WTC11 (cell line): ENCODE data around the gene INTS7. TPM values are rescaled to one million over a fixed set of nuclear protein-coding genes. Genes with fewer than 3 reads are reported as not detected.

ENCODE experiments used
- ATAC-seq: fragments of 200-7000 bp; cut with Tn5 transposase; 2 replicates; pipeline ENCODE4 v1.10.0; 2021; ENCODE audit warnings: mild to moderate bottlenecking, moderate library complexity
- CTCF ChIA-PET: fragments of 300-600 bp; sonication (Branson Sonifier 250); formaldehyde crosslinking; loops from one replicate; lab custom pipeline; 2021; ENCODE audit warnings: antibody characterized with exemption; lab: Charles Lee
- POLR2A ChIA-PET: fragments of 350-600 bp; sonication (Branson Sonifier 250); formaldehyde crosslinking; loops from one replicate; lab custom pipeline; 2021; ENCODE audit warnings: antibody characterized with exemption; lab: Charles Lee
- DNase-seq: peaks from one replicate; pipeline ENCODE4 v3.0.0; 2021; ENCODE audit warnings: low spot score
- H3K27ac Mint-ChIP-seq: 2 replicates; pipeline ENCODE4 v1.8.0; 2021; ENCODE audit warnings: mixed read lengths
- H3K27me3 Mint-ChIP-seq: 2 replicates; pipeline ENCODE4 v1.8.0; 2021; ENCODE audit warnings: low read depth, mild to moderate bottlenecking, moderate library complexity, mixed read lengths
- H3K36me3 Mint-ChIP-seq: 2 replicates; pipeline ENCODE4 v1.8.0; 2021; ENCODE audit warnings: mixed read lengths
- H3K4me1 Mint-ChIP-seq: 2 replicates; pipeline ENCODE4 v1.8.0; 2022; ENCODE audit warnings: mixed read lengths
- H3K4me3 Mint-ChIP-seq: 2 replicates; pipeline ENCODE4 v1.8.0; 2021; ENCODE audit warnings: mild to moderate bottlenecking, moderate library complexity, mixed read lengths
- H3K9me3 Mint-ChIP-seq: 2 replicates; pipeline ENCODE4 v1.8.0; 2021; ENCODE audit warnings: mixed read lengths
- CBFB ChIP-seq: sonication (generic); formaldehyde crosslinking; IDR thresholded peaks from 2 replicates; pipeline ENCODE4 v1.8.1; 2022; ENCODE audit warnings: mild to moderate bottlenecking, low read depth, missing genetic modification reagents
- ELF4 ChIP-seq: sonication (generic); formaldehyde crosslinking; IDR thresholded peaks from 2 replicates; pipeline ENCODE4 v1.8.1; 2022; ENCODE audit warnings: low read depth, mild to moderate bottlenecking, moderate library complexity, missing genetic modification reagents
- ETV6 ChIP-seq: sonication (generic); formaldehyde crosslinking; IDR thresholded peaks from 2 replicates; pipeline ENCODE4 v1.8.1; 2022; ENCODE audit warnings: mild to moderate bottlenecking, missing genetic modification reagents
- FOXJ3 ChIP-seq: sonication (generic); formaldehyde crosslinking; IDR thresholded peaks from 2 replicates; pipeline ENCODE4 v1.9.0; 2021; ENCODE audit warnings: missing genetic modification reagents, mild to moderate bottlenecking, borderline replicate concordance
- GRHL2 ChIP-seq: fragments of 250-450 bp; sonication (Bioruptor Pico); IDR thresholded peaks from 2 replicates; pipeline ENCODE4 v1.8.0; 2022; ENCODE audit warnings: mild to moderate bottlenecking, moderate library complexity; ENCODE audit not compliant: insufficient replicate concordance, severe bottlenecking
- GTF2I ChIP-seq: fragments of 250-450 bp; sonication (Bioruptor Pico); conservative IDR thresholded peaks from 2 replicates; pipeline ENCODE4 v1.4.0; 2021; ENCODE audit warnings: mild to moderate bottlenecking
- NR2C2 ChIP-seq: sonication (generic); formaldehyde crosslinking; IDR thresholded peaks from 2 replicates; pipeline ENCODE4 v1.8.0; 2022; ENCODE audit warnings: mild to moderate bottlenecking, missing genetic modification reagents
- RORB ChIP-seq: fragments of 250-450 bp; sonication (Bioruptor Pico); IDR thresholded peaks from 2 replicates; pipeline ENCODE4 v1.9.0; 2021; ENCODE audit warnings: mild to moderate bottlenecking
- TEAD1 ChIP-seq: sonication (generic); formaldehyde crosslinking; IDR thresholded peaks from 2 replicates; pipeline ENCODE4 v1.8.0; 2022; ENCODE audit warnings: mild to moderate bottlenecking, missing genetic modification reagents
- ZNF219 ChIP-seq: sonication (generic); formaldehyde crosslinking; IDR thresholded peaks from 2 replicates; pipeline ENCODE4 v1.8.0; 2023; ENCODE audit warnings: missing genetic modification reagents, mild to moderate bottlenecking, borderline replicate concordance
- ZNF232 ChIP-seq: sonication (generic); formaldehyde crosslinking; IDR thresholded peaks from 2 replicates; pipeline ENCODE4 v1.8.0; 2022; ENCODE audit warnings: mild to moderate bottlenecking, missing genetic modification reagents
- ZNF317 ChIP-seq: sonication (generic); formaldehyde crosslinking; IDR thresholded peaks from 2 replicates; pipeline ENCODE4 v1.8.1; 2023; ENCODE audit warnings: low read depth, mild to moderate bottlenecking, moderate library complexity, missing genetic modification reagents, borderline replicate concordance
- ZNF416 ChIP-seq: fragments of 250-450 bp; sonication (Bioruptor Pico); IDR thresholded peaks from 2 replicates; pipeline ENCODE4 v1.9.0; 2021; ENCODE audit warnings: mild to moderate bottlenecking, inconsistent platforms
- total RNA-seq: library from RNA; stranded (reverse); gene quantifications from 3 replicates; pipeline ENCODE4 v1.2.3, GENCODE V29; 2021
- TF ChIP-seq, protein P1 (sequence below): sonication (generic); formaldehyde crosslinking; conservative IDR thresholded peaks from 2 replicates; pipeline ENCODE4 v1.8.1; 2023; ENCODE audit warnings: mild to moderate bottlenecking, low read depth, missing genetic modification reagents, moderate library complexity
- TF ChIP-seq, protein P2 (sequence below): fragments of 250-450 bp; sonication (Bioruptor Pico); IDR thresholded peaks from 2 replicates; pipeline ENCODE4 v2.1.2; 2022; ENCODE audit warnings: mild to moderate bottlenecking, moderate library complexity
- TF ChIP-seq, protein P3 (sequence below): sonication (generic); formaldehyde crosslinking; IDR thresholded peaks from 2 replicates; pipeline ENCODE4 v1.8.1; 2023; ENCODE audit warnings: mild to moderate bottlenecking, missing genetic modification reagents, moderate library complexity
- TF ChIP-seq, protein P4 (sequence below): sonication (generic); formaldehyde crosslinking; IDR thresholded peaks from 2 replicates; pipeline ENCODE4 v1.8.1; 2022; ENCODE audit warnings: mild to moderate bottlenecking, missing genetic modification reagents, moderate library complexity, borderline replicate concordance
- TF ChIP-seq, protein P5 (sequence below): sonication (generic); formaldehyde crosslinking; conservative IDR thresholded peaks from 2 replicates; pipeline ENCODE4 v1.8.1; 2022; ENCODE audit warnings: mild to moderate bottlenecking, missing genetic modification reagents
- TF ChIP-seq, protein P6 (sequence below): sonication (generic); formaldehyde crosslinking; IDR thresholded peaks from 2 replicates; pipeline ENCODE4 v1.8.1; 2023; ENCODE audit warnings: mild to moderate bottlenecking, missing genetic modification reagents
- TF ChIP-seq, protein P7 (sequence below): sonication (generic); formaldehyde crosslinking; IDR thresholded peaks from 2 replicates; pipeline ENCODE4 v1.8.1; 2023; ENCODE audit warnings: mild to moderate bottlenecking, missing genetic modification reagents

INTS7 gene
- total RNA-seq, 1 experiment from 2014 or later, result 17.2 TPM

DNA sequence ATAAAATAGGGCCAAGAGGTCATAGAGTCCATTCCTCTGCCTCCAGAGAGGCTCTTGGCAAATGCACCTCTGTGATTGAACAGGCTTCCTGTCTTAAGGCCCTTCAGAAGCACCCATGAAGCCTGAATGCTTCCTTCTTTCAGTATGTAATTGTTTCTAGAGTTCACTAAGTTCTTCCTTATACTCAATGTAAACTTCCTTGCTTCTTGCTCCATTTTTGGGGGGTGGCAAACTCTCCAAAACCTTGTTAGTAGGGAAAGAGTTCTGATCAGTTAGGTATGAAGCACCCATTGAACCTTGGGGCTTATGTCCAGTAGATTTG is 102.5 kb downstream of the INTS7 start:
- no peaks in the 10 kb centered on the region for H3K27me3 Mint-ChIP-seq
- no peak for TF ChIP-seq ELF4
- TF ChIP-seq, protein P1, sequence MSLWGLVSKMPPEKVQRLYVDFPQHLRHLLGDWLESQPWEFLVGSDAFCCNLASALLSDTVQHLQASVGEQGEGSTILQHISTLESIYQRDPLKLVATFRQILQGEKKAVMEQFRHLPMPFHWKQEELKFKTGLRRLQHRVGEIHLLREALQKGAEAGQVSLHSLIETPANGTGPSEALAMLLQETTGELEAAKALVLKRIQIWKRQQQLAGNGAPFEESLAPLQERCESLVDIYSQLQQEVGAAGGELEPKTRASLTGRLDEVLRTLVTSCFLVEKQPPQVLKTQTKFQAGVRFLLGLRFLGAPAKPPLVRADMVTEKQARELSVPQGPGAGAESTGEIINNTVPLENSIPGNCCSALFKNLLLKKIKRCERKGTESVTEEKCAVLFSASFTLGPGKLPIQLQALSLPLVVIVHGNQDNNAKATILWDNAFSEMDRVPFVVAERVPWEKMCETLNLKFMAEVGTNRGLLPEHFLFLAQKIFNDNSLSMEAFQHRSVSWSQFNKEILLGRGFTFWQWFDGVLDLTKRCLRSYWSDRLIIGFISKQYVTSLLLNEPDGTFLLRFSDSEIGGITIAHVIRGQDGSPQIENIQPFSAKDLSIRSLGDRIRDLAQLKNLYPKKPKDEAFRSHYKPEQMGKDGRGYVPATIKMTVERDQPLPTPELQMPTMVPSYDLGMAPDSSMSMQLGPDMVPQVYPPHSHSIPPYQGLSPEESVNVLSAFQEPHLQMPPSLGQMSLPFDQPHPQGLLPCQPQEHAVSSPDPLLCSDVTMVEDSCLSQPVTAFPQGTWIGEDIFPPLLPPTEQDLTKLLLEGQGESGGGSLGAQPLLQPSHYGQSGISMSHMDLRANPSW (CRISPR knock-in tag), result no peak
- TF ChIP-seq, all 79 proteins: peak for 0
- no peak for ATAC-seq
- H3K4me1 Mint-ChIP-seq, result peaks cover 26% of the 10 kb centered on the region
- H3K27ac Mint-ChIP-seq, result no peak overlapping the region; the same call in 1 of the 2 replicates
- H3K9me3 Mint-ChIP-seq, result no peaks in the 10 kb centered on the region
- no peak overlapping the region for H3K4me3 Mint-ChIP-seq
- no peaks in the 10 kb centered on the region for H3K36me3 Mint-ChIP-seq
- DNase-seq, result no peak
- POLR2A ChIA-PET, result no interaction called here
- CTCF ChIA-PET, result interaction anchor here (1.1 kb wide), 1 partner anchor 252 kb away, joined by 5 read pairs; no protein-coding TSS in a partner anchor

DNA sequence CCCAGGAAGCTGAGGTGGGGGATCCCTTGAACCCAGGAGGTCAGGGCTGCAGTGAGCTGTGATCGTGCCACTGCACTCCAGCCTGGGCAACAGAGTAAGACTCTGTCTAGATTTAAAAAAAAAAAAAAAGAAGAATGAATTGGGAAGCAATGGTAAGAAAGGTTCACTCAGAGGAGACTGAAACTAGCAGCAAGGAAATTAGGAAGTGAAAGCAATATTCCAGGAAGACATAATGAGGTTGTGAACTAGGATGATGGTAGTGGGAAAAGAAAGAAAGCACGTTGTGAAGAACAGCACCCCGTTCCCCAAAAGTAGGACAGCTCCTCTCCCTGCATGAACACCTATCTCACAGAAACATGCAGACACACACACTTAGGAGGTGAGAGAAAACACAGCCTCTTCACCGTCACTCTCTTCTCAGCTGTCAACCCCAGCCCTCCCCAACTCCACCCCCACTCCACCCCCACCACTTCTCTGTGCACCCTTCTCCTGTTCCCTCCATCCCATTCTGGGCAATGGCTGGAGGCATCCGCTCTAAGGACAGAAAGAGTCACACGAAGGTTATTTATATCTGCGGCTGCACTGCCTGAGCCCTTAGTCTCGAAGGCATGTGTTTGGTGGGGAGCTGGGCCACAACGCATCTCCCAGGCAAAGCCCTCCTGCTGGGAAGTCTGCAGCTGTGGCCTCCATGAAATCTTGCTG is 103.0 kb downstream of the INTS7 start:
- CTCF ChIA-PET, result interaction anchor here (1.1 to 1.9 kb wide), 2 partner anchors 233 to 252 kb away, joined by 5 read pairs; no protein-coding TSS in a partner anchor
- H3K27ac Mint-ChIP-seq, result no peak overlapping the region; the same call in 1 of the 2 replicates
- DNase-seq (no peak), ATAC-seq (no peak)
- H3K9me3 Mint-ChIP-seq, result no peaks in the 10 kb centered on the region
- no peak overlapping the region for H3K4me3 Mint-ChIP-seq
- POLR2A ChIA-PET, result no interaction called here
- H3K4me1 Mint-ChIP-seq, result peaks cover 26% of the 10 kb centered on the region
- H3K27me3 Mint-ChIP-seq, result no peaks in the 10 kb centered on the region
- TF ChIP-seq FOXJ3 (CRISPR knock-in tag) (no peak), CBFB (no peak), ETV6 (no peak), ZNF232 (no peak), NR2C2 (CRISPR knock-in tag) (no peak), GRHL2 (CRISPR knock-in tag) (no peak)
- TF ChIP-seq, protein P2, sequence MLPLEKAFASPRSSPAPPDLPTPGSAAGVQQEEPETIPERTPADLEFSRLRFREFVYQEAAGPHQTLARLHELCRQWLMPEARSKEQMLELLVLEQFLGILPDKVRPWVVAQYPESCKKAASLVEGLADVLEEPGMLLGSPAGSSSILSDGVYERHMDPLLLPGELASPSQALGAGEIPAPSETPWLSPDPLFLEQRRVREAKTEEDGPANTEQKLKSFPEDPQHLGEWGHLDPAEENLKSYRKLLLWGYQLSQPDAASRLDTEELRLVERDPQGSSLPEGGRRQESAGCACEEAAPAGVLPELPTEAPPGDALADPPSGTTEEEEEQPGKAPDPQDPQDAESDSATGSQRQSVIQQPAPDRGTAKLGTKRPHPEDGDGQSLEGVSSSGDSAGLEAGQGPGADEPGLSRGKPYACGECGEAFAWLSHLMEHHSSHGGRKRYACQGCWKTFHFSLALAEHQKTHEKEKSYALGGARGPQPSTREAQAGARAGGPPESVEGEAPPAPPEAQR (CRISPR knock-in tag), result no peak
- TF ChIP-seq, protein P3, sequence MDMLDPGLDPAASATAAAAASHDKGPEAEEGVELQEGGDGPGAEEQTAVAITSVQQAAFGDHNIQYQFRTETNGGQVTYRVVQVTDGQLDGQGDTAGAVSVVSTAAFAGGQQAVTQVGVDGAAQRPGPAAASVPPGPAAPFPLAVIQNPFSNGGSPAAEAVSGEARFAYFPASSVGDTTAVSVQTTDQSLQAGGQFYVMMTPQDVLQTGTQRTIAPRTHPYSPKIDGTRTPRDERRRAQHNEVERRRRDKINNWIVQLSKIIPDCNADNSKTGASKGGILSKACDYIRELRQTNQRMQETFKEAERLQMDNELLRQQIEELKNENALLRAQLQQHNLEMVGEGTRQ (CRISPR knock-in tag), result no peak
- TF ChIP-seq, protein P4, sequence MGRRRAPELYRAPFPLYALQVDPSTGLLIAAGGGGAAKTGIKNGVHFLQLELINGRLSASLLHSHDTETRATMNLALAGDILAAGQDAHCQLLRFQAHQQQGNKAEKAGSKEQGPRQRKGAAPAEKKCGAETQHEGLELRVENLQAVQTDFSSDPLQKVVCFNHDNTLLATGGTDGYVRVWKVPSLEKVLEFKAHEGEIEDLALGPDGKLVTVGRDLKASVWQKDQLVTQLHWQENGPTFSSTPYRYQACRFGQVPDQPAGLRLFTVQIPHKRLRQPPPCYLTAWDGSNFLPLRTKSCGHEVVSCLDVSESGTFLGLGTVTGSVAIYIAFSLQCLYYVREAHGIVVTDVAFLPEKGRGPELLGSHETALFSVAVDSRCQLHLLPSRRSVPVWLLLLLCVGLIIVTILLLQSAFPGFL (CRISPR knock-in tag), result no peak
- TF ChIP-seq, protein P5, sequence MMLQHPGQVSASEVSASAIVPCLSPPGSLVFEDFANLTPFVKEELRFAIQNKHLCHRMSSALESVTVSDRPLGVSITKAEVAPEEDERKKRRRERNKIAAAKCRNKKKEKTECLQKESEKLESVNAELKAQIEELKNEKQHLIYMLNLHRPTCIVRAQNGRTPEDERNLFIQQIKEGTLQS (CRISPR knock-in tag), result no peak
- H3K36me3 Mint-ChIP-seq, result no peaks in the 10 kb centered on the region

DNA sequence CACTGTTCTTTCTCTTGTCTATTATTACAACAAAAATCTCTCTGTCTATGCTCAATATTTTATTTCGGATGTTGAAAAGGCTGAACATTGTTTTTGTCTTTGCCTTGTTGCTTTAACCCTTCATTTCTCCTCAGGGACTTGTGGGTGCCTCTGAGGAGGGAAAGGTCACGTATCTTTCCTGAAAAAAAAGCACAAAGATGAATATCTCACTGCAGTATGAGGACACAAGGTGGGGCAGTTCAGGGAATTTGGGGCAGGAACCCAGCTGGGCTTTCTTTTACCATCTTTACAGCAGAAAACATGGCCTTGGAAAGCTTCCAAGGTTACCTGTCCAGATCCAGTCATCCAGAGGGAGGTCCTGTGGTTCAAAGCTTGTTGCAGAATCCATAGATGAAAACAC is 105.7 kb downstream of the INTS7 start:
- no peak overlapping the region for H3K27ac Mint-ChIP-seq
- ATAC-seq, result no peak
- CTCF ChIA-PET, result interaction anchor here (0.9 to 2.8 kb wide), 2 partner anchors 15 to 231 kb away, joined by 3 to 10 read pairs; no protein-coding TSS in a partner anchor
- TF ChIP-seq, protein P6, sequence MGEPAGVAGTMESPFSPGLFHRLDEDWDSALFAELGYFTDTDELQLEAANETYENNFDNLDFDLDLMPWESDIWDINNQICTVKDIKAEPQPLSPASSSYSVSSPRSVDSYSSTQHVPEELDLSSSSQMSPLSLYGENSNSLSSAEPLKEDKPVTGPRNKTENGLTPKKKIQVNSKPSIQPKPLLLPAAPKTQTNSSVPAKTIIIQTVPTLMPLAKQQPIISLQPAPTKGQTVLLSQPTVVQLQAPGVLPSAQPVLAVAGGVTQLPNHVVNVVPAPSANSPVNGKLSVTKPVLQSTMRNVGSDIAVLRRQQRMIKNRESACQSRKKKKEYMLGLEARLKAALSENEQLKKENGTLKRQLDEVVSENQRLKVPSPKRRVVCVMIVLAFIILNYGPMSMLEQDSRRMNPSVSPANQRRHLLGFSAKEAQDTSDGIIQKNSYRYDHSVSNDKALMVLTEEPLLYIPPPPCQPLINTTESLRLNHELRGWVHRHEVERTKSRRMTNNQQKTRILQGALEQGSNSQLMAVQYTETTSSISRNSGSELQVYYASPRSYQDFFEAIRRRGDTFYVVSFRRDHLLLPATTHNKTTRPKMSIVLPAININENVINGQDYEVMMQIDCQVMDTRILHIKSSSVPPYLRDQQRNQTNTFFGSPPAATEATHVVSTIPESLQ (CRISPR knock-in tag), result no peak
- no peak for TF ChIP-seq ELF4
- no peak for TF ChIP-seq RORB (CRISPR knock-in tag)
- no peak for TF ChIP-seq ZNF219 (CRISPR knock-in tag)
- TF ChIP-seq TEAD1, result no peak
- TF ChIP-seq ZNF317, result no peak
- TF ChIP-seq, protein P7, sequence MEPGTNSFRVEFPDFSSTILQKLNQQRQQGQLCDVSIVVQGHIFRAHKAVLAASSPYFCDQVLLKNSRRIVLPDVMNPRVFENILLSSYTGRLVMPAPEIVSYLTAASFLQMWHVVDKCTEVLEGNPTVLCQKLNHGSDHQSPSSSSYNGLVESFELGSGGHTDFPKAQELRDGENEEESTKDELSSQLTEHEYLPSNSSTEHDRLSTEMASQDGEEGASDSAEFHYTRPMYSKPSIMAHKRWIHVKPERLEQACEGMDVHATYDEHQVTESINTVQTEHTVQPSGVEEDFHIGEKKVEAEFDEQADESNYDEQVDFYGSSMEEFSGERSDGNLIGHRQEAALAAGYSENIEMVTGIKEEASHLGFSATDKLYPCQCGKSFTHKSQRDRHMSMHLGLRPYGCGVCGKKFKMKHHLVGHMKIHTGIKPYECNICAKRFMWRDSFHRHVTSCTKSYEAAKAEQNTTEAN (CRISPR knock-in tag), result no peak
- TF ChIP-seq ZNF416 (CRISPR knock-in tag), result no peak
- TF ChIP-seq GRHL2 (CRISPR knock-in tag), result no peak
- no peak for TF ChIP-seq GTF2I (CRISPR knock-in tag)

More for the DNA sequence above, 105.7 kb downstream of the INTS7 start:
- Mint-ChIP-seq H3K4me3 (no peak overlapping the region), H3K27me3 (no peaks in the 10 kb centered on the region), H3K4me1 (peaks cover 25% of the 10 kb centered on the region), H3K36me3 (no peaks in the 10 kb centered on the region), H3K9me3 (no peaks in the 10 kb centered on the region)
- DNase-seq, result no peak
- POLR2A ChIA-PET, result no interaction called here
